ENCODE measurements around the gene NCK2.

GRCh38 chr2:105809097-105809473 lies 64.4 kb downstream of the NCK2 start:
- TF ChIP-seq NFRKB (IDR thresholded peaks at IDR 0.05), result no peak
- TF ChIP-seq SUZ12 (IDR thresholded peaks at IDR 0.05), result no peak
- TF ChIP-seq SP1 (IDR thresholded peaks at IDR 0.05), result no peak
- TF ChIP-seq PKNOX1 (IDR thresholded peaks at IDR 0.05), result no peak
- TF ChIP-seq BHLHE40 (IDR thresholded peaks at IDR 0.05; ENCODE audit: borderline replicate concordance), result no peak

All from HEK293T (cell line).